ENCODE data around the gene SURF4.
A peak's percentile ranks its signal among the peaks of the same experiment; 100 is the strongest.
"Not testable (repeated sequence)": the region's sequence is repeated elsewhere in the genome, so short reads cannot be mapped to it uniquely, and the experiment has no call there.

SURF4 gene

DNA sequence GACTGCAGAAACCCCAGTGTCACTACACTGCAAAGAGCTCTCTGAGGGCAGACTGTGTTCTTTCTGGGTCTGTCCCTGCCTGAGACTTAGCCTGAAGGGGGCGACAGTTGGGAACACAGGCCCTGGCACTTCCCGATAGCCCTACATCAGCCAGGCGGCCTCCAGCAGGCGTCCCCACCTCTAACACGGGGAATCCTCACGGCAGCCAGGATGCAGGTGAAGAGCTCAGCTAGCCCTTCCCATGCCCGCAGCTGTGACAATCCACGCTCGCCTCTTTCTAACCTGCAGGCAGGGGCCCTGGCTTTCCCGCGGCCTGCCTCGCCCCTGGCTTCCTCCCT, 33.8 kb downstream of the SURF4 start:
- H3K27ac ChIP-seq = peak overlapping the region in 6 of 21 experiments; percentile 3 to 74 (median 34)
- H3K4me3 ChIP-seq = no peak overlapping the region

DNA sequence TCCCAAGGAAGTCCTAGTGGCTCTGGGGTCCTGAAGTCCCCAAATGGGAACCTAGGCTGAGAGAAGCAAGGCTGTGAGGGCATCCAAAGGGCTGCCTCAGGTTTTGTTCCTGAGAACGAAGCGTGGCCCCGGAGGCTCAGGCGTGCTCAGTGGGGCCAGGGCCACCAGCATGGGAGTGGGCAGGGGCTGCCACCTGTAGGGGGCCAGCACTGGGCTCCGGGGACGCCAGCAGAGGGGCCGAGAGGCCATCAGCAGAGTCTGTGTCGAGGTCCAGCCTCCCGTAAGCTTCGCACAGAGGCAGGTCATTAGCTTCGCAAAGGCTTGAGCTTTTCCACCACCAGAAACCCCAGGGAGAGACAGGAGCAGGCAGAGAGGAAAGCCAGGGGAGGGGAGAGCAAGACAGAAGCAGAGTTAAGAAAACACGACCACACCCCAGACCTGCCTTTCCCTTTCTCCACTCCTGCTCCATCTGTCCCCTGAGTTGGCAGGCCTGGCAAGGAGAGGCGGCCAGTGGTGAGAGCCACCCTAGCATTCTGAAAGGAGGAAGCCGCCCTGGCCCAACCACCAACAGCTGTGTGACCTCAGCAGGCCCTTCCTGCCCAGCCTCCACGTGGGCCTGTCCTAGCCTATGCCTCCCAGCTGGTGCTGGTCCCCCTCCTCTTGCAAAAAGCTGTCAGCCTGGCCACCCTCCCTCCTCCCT, 34.3 kb downstream of the SURF4 start:
- no peak overlapping the region for H3K4me3 ChIP-seq
- H3K27ac ChIP-seq = peak overlapping the region in 17 of 21 experiments; percentile 4 to 74 (median 40)

DNA sequence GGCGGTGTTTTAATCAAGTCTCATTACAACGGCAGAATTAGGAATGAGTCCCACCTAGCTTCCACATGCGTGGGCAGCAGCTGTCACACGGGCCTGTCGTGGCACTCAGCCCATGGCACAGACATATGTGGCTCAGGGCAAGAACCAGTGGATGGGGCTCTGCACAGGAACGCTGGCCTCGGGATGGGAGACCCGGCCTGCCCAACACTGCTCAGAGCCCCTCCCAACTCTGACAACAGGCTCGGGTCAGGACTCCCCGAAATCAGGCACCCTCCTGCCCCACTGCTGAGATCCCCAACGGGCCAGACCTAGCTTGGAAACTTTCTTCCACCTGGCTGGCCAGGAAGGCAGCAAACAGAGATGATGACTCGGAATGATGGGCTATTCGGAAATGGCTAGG, 34.9 kb downstream of the SURF4 start:
- H3K4me3 ChIP-seq = no peak overlapping the region
- peak overlapping the region in 15 of 21 experiments; percentile 3 to 74 (median 36) for H3K27ac ChIP-seq

DNA sequence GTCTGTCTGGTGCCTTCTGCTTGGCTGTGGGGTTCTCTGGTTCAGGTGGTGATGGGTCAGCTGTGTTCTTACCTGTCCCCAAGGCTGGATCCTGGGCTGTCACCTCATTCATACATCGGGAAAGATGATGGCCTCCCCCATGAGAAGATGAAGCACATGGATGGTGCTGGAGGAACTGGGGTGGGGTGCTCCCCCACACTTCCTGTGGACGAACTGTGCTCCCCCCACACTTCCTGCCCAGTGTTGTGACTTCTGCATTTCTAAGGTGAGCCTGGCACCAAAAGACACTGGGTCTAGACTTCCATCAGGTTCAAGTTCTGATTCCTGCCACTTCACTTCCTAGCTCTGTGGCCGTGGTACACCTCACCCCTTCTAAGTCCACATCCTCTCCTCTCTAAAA, 35.6 kb downstream of the SURF4 start:
- H3K27ac ChIP-seq = peak overlapping the region in 11 of 21 experiments; percentile 9 to 74 (median 51)

DNA sequence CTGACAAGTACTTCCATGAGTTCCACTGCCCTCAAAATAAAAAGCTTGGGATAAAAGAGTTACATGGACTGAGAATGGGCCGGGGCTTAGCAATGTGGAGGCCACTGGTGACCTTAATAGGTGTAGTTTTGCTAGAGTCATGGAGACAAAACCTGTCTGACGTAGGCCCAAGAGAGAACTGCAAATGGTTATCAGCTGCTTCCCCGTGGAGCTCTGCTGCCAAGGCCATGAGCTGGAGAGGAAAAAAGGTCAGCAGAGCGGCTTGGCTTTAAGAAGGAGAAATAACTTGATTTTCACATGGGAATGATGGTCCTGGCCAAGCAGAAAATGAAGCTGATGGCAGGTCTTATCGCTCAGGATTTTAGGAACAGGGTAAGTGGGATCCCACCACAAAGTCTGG, 36.2 kb downstream of the SURF4 start:
- Histone ChIP-seq H3K4me3 (no peak overlapping the region), H3K27ac (peak overlapping the region in 12 of 21 experiments; percentile 15 to 74 (median 46))

More for the DNA sequence above, 35.6 kb downstream of the SURF4 start:
- no peak overlapping the region for H3K4me3 ChIP-seq

DNA sequence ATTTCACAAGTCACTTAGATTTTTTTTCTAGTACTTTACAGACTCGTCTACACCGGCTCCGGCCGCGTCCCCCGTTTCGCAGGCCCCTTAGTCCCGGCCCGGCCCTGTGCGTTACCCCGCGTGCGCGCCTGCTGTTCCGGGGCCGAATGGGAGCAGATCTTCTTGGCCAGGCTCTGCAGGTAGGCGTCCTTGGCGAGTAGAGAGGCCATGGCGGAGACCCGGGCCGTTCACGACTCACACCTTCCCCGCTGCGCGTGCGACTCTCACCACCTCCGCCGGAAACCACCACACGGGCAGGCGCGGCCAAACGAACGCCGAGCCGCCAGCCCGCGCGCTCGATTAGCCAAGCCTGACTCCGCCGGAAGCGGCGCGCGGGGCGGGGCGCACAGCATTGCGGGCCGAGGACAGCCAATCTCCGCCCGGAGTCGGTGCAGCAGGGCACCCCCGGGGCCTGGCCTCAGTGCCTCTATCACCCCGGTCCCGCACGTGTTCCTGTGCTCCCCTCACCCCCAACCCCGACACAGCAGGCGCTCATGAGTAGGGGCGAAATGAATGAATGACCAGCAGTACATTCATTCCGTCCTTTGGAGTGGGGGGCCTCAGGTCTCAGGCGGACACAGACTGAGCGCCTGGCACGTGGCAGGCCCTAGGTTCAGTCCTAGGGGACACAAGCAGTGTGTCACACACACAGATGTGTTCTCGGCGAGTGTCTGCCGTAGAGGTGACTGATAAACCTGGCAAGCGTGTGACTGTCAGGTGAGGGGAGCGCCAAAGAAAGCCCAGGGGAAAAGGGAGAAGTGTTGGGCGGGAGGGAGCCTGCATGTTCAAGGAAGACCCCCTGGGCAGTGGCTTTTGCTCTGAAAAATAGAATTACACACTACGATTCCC, 39.7 kb downstream of the SURF4 start, which contains the start of gene SURF6:
Gene SURF6 (minus strand): TSS at position 265 of the 888 bp plus-strand sequence. CDS start 56 bp downstream, at position 209.
- Histone ChIP-seq H3K27ac (peak within 1 kb of the TSS in 20 of 21 experiments; percentile 52 to 88 (median 81)), H3K4me3 (peak within 1 kb of the TSS; percentile 80 to 92 (median 86))

DNA sequence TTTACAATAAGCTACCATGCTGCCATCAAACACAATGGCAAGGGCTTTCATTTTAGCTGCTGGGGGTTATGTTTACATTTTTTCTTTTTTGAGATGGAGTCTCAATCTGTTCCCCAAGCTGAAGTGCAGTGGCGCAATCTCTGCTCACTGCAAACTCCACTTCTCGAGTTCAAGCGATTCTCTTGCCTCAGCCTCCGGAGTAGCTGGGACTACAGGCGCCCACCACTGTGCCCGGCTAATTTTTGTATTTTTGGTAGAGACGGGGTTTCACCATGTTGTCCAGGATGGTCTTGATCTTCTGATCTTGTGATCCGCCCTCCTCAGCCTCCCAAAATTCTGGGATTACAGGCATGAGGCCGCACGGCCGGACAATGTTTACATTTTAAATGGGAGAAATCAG, 41.0 kb downstream of the SURF4 start:
- H3K4me3 ChIP-seq = peak overlapping the region in 6 of 7 experiments; percentile 82 to 92 (median 86)
- H3K27ac ChIP-seq = peak overlapping the region in 2 of 21 experiments; percentile 86 to 88

DNA sequence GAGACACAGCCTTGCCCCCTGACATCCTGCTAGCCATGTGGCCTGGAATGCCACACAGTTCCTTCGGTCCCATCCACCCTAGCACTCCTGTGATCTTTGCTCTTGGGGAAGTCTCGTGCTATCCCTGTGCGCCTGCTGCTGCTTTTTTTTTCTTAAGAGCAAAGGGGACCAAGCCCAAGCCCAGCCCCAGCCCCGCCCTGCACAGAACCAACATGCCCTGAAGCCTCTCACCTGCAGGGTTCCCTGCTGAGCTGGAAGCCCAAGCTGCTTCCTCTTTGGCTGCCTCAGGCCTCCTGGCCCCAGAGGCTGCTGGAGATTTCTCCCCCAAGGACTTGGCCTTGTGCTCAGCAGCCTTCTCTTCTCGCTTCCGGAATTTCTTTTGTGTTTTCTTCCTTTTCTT, 41.7 kb downstream of the SURF4 start:
- H3K27ac ChIP-seq = no peak overlapping the region

DNA sequence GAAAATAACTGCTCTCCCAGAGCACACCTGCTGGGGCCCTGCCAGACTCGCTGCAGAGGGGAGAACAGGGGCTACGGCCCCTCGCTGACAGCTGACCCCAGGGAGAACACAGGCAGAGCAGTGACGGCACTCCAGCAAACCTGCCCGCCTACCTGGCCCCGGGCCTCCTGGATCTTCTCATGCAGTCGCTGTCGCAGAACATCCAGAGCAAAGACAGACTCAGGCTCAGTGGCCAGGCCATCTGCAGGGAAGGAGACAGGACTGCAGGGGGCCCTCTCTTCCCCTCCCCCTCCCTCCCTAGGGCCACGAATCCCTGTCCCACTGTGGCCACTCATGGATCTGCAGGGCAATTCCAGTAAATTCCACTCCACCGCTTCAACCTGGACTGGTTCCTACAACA, 42.3 kb downstream of the SURF4 start:
- H3K27ac ChIP-seq = no peak overlapping the region
- H3K4me3 ChIP-seq = no peak overlapping the region

More for the DNA sequence above, 41.7 kb downstream of the SURF4 start:
- no peak overlapping the region for H3K4me3 ChIP-seq

DNA sequence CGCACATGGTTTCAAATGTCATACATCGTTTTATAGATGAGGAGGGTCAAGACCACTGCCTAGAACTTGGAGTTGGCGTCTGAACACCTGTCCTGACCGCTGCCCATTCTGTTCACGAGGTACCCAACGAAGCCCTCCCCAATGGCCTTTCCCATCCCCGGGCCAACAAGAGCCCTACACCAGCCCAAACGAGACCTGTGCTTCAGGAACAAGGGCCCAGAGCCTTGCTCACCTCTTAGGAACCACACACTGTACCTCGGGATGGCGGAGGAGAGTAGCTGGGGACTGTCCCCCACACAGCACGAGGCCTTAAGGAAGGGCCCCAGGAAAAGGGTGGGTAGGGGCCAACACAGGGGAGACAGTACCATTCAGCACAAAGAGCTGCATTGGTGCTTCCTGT, 42.8 kb downstream of the SURF4 start:
- Histone ChIP-seq H3K27ac (no peak overlapping the region), H3K4me3 (no peak overlapping the region)

DNA sequence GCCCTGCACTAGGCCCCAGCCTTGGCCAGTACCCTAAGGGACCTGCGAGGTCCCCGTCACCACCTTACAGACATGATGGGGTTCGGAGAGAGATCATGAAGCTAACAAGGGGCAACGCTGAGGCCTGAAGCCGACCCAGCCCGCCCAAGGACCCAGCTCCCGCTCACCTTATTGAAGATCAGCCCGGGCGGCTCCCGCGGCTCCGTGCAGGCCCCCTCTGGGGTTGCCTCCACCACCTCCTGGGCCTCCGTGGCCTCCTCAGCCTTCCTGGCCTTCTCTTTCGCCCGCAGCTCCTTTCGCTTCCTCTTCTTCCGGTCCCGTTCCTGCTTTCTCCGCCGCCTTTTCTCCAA, 43.5 kb downstream of the SURF4 start:
- Histone ChIP-seq H3K27ac (no peak overlapping the region), H3K4me3 (no peak overlapping the region)

DNA sequence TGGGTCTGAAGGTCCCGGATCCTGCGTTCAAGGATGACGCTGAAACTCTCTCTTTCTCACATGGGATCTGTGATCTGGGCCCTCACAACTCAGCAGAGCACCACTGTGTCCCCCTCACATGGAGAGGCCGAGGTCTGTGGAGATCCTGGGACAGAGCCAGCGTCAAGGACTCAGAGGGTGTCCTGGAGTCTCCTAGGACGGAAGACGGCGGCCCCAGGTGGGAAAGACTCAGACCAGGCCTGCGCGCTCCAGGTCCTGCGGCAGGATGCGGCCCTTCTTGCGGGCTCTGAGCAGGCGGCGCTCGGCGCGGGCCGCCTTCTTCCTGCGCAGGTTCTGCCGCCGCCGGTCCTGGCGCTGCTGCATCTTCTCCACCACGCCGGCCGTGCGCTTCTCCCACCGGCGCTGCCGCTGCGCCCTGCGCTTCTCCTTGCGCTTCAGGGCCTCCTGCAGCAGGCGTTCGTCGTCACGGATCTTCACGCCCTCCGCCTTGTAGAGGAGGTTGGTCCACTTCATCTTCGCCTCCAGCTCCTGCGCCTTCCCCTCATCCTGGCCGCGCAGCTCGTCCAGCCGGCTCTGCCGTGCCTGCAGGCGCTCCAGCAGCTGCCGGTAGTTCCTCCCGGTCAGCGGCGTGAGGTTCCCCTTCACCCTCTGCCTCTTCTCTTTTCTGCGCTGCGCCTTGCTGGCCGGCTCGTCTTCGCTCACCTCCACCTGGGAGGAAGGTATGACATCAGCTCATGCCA, 44.0 kb downstream of the SURF4 start:
- Histone ChIP-seq H3K4me3 (no peak overlapping the region), H3K27ac (no peak overlapping the region)

DNA sequence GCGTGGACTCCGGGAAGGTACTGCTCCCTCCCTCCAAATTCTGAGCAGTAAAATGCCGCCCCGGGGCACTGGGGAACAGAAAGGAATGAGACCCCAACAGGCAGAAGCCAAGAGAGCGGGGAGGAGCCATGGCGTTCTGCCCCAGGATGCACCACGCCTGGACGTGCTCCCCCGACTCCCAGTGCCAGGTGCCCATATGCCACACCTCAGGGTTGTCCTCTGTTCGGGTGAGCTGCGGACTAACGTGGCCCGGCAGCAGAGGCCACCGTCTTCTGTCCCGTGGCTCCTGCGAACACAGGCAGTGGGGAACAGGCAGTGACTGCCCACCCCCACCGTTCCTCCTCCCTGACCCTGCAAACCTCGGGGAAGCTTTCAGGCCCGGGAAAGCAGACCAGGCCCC, 44.6 kb downstream of the SURF4 start:
- no peak overlapping the region for H3K4me3 ChIP-seq
- no peak overlapping the region for H3K27ac ChIP-seq

DNA sequence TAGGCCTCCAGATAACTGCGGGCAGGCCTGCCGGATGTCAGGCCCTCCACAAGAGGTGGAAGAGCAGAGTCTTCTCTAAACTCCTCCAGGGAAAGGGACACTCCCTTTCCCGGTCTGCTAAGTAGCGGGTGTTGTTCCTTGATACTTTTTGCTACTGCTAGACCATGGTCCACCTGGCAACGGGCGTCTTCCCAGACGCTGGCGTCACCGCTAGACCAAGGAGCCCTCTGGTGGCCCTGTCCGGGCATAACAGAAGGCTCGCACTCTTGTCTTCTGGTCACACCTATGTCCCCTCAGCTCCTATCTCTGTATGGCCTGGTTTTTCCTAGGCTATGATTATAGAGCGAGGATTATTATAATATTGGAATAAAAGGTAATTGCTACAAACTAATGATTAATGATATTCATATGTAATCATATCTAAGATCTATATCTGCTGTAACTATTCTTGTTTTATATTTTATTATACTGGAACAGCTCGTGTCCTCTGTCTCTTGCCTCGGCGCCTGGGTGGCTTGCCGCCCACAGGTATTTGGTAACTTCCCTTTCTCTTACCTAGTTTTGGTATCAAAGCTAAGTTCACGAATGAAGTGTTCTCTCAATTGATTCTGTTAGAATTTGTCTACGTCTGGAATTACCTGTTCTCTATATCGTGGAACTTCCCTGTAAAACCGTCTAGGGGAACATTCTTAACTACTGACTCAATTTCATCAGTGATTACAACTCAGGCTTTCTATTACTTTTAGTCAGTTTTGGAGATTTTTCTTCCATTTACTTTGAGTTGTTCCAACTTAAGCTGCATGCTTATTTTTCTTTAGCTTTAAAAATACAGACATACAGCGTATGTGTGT, 46.3 kb downstream of the SURF4 start:
- not testable (repeated sequence) for H3K27ac ChIP-seq

DNA sequence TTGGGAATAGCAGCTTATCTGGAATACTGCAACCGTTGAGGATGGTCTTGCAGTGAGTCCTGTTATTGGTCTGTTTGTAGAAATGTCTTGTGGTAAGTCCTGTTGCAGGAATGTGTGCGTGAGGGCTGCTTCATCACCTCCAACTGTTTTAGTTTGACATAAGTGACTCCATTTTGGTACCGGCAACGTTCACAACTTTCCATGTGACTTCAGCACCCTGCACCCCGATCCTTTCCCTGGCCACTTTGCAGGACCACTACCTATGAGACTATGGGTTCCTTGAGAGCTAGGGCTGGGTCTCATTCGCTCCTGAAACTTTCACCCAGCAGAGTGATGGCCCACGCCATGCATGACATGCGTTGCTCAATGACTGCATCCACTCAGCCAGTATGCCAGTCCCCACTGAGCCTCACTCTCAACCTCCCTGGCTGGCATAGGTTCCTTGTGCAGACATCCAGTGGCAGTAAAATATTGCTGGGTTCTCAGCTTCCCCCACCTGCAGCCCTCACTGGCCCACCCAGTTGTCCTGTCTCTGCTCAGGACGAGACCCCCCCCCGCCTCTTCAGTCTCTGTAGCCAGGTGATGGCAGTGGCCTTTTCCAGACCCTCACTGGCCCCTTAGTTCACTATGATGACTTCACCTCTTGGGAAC, 47.9 kb downstream of the SURF4 start:
- Histone ChIP-seq H3K27ac (no peak overlapping the region), H3K4me3 (no peak overlapping the region)

More for the DNA sequence above, 46.3 kb downstream of the SURF4 start:
- not testable (repeated sequence) for H3K4me3 ChIP-seq

DNA sequence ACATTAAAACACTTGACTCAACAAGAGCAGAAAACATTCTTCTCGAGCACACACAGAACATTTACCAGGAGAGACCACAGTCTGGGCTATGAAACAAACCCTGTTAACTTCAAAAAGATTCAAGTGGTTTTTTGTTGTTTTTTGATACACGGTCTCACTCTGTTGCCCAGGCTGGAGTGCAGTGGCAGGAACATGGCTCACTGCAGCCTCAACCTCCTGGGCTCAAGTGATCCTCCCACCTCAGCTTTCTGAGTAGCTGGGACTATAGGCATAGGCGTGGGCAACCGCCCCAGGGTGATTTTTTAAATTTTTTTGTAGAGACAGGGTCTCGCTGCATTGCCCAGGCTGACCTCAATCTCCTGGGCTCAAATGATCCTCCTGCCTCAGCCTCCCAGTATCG, 48.8 kb downstream of the SURF4 start:
- not testable (repeated sequence) for H3K4me3 ChIP-seq

DNA sequence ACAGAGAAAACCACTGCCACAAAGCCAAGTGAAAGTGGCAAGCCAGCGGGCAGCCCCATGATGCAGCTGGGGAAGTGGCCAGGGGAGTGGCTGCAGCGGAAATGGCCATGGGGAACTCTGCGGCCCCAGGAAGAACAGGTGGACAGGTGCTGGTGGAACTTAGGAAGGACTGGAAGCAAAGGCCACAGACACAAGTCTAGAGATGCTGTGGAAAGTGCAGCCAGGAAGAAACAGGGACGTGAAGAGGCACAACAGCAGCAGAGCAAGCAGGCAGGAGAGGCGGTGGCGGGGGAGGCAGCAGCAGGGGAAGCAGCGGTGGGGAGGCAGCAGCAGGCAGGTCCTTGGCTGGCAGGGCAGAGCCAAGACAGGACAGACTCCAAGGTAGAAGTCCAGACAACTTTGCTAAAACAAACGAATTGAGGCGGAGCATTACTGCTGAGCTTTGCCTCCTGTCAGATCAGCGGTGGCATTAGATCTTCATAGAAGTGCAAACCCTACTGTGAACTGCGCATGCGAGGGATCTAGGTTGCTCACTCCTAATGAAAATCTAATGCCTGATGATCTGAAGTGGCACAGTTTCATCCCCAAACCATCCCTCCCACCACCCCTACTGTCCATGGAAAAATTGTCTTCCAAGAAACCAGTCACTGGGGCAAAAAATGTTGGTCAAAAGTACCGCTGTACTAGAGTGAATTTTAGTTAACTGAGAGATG, 51.7 kb downstream of the SURF4 start:
- H3K27ac ChIP-seq = no peak overlapping the region
- no peak overlapping the region for H3K4me3 ChIP-seq

More for the DNA sequence above, 48.8 kb downstream of the SURF4 start:
- H3K27ac ChIP-seq = not testable (repeated sequence)

DNA sequence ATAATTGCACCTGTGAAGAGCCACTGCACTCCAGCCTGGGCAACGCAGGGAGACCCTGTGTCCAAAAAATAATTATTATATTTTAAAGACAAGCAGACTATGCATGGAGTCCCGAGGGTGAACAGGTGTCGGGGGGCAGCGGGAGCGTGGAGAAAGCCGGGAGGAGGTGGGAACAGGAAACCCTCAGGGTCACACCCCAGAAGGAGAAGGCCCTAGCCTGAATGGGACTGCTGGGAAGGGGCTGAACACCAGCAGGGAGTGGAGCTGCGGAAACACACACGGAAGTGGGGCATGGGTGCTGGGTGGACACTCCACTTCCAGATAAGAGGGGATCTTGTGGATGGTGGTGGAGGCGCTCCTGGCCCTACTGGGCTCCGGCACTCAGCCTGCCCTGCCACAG, 52.6 kb downstream of the SURF4 start:
- no peak overlapping the region for H3K4me3 ChIP-seq

More for the DNA sequence above, 52.6 kb downstream of the SURF4 start:
- H3K27ac ChIP-seq = no peak overlapping the region

All from skin epidermis (tissue), 12 donors.